ENCODE measurements around the gene LPXN.
A peak's percentile ranks its signal among the peaks of the same experiment; 100 is the strongest.

Gene LPXN

DNA sequence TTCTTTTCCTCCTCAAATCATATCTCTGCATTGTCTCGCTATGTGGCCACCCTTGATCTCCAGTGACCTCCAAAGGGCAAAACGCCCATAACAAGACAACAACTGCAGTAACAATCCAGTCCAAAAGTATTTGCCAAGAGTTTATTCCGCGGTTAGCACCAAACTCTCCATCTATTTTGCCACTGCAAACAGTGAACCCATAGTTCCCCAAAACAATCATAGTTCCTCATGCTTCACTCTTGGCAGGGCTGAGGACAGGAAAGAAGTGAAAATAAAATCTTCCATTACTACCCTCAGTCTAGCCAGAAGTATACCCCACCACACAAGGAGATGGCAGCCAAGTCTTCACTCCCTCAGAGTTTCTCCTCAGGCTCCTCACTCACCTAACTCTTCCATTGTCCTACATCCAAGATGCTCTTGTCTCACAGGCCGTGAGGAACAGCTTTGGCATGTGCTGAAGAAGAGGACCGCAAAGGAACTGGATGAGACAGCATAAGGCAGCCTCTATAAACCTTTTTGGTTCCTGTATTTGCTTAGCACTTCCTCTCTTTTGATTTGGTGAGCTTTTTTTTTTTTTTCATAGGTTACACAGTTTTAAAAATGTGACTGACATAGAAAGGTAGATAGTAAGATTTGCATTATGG, at the start of gene LPXN:
Gene LPXN, minus strand, starts transcription at position 480 of the 644 bp plus-strand sequence. Its CDS starts 84 bp downstream, at position 396.
- H3K4me3 ChIP-seq (replicated peaks in 1 of 2; ENCODE audit: low read depth in 2 of 2, low read length in 2 of 2) = peak within 1 kb of the TSS in 1 of 2 donors; percentile 22
- TF ChIP-seq, protein P1, sequence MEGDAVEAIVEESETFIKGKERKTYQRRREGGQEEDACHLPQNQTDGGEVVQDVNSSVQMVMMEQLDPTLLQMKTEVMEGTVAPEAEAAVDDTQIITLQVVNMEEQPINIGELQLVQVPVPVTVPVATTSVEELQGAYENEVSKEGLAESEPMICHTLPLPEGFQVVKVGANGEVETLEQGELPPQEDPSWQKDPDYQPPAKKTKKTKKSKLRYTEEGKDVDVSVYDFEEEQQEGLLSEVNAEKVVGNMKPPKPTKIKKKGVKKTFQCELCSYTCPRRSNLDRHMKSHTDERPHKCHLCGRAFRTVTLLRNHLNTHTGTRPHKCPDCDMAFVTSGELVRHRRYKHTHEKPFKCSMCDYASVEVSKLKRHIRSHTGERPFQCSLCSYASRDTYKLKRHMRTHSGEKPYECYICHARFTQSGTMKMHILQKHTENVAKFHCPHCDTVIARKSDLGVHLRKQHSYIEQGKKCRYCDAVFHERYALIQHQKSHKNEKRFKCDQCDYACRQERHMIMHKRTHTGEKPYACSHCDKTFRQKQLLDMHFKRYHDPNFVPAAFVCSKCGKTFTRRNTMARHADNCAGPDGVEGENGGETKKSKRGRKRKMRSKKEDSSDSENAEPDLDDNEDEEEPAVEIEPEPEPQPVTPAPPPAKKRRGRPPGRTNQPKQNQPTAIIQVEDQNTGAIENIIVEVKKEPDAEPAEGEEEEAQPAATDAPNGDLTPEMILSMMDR (IDR thresholded peaks at IDR 0.05; ENCODE audit: low read depth, low read length) = no peak
- DNase-seq (ENCODE audit: low read depth in 2 of 2) = peak; percentile 8 to 79

DNA sequence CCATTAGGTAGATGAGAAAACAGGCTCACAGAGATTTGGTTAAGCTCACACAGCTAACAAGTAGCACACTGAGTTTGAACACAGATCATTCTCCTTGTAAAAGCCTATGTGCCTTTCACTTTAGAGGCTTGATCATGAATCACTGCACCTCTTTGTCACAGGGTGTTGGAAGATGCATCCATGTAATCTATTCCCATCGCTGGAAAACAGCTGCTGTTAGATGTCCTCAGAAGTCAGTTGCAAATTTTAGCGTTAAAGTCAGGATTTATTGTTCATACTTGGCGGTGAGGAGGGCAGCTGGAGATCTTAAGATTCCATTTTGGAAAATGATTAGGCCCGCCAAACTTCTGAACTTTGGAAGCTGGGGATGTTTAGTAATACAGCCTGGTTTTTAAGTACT, 49.4 kb upstream of the LPXN start:
- TF ChIP-seq, protein P1 (IDR thresholded peaks at IDR 0.05; ENCODE audit: low read depth, low read length) = no peak
- no peak for DNase-seq (ENCODE audit: low read depth in 2 of 2)
- no peak overlapping the region for H3K4me3 ChIP-seq (replicated peaks in 1 of 2; ENCODE audit: low read depth in 2 of 2, low read length in 2 of 2)

DNA sequence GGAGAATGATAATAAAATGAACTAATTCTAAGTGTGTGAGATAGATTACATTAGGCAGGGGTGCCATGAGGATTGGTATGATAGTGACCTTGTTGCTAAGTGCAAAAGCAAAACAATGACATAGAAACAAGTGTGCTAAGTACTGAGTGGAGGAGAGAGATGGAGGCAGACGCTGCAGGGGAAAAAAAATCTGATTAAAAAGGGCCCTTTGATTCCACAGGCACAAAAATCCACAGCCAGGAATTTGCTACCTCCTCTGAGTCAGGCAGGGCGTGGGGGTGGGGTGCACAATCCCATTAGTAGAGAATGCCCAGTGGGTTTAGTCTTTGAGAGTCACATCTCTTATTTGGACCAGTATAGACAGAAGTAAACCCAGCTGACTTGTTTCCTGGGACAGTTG, 46.7 kb upstream of the LPXN start, which contains the start of gene CNTF:
Gene CNTF, plus strand, starts transcription at position 322 of the 400 bp plus-strand sequence. CDS start 88 bp downstream, outside the sequence.
- DNase-seq (ENCODE audit: low read depth in 2 of 2) = peak; percentile 11 to 28
- no peak within 1 kb of the TSS for H3K4me3 ChIP-seq (replicated peaks in 1 of 2; ENCODE audit: low read depth in 2 of 2, low read length in 2 of 2)
- TF ChIP-seq, protein P1 (IDR thresholded peaks at IDR 0.05; ENCODE audit: low read depth, low read length) = no peak

DNA sequence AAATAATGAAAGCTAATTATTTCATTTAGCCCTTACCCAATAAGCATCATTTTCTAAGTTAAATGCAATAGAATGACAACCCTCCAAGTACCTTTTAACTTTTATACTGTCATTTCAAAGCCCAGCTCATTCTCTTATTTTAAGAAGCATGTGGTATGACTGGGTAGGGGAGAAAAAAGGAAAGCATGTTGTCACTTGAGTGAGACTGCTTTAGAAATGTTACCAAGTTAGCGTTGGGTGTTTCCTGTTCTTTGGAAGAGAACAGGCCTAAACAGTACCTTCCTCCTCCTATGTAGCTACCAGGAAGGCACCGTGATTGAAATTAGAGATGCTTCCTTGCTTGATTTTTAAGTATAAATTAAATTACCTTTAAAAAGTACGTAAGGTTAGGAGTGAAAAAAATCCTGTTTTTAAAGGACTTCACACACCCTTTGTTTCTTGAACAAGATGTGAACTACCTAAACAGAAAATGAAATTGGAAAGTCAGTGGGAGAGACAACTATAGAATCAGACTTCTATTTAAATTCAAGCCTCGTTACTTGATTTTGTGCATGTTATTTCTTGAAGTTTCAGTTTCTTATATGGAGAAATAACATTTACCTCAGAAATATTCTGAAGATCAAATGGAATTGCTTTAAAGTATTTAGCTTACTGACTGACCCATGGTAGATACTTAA, 46.1 kb upstream of the LPXN start:
- TF ChIP-seq, protein P1 (IDR thresholded peaks at IDR 0.05; ENCODE audit: low read depth, low read length) = no peak
- DNase-seq (ENCODE audit: low read depth in 2 of 2) = no peak
- H3K4me3 ChIP-seq (replicated peaks in 1 of 2; ENCODE audit: low read depth in 2 of 2, low read length in 2 of 2) = no peak overlapping the region

DNA sequence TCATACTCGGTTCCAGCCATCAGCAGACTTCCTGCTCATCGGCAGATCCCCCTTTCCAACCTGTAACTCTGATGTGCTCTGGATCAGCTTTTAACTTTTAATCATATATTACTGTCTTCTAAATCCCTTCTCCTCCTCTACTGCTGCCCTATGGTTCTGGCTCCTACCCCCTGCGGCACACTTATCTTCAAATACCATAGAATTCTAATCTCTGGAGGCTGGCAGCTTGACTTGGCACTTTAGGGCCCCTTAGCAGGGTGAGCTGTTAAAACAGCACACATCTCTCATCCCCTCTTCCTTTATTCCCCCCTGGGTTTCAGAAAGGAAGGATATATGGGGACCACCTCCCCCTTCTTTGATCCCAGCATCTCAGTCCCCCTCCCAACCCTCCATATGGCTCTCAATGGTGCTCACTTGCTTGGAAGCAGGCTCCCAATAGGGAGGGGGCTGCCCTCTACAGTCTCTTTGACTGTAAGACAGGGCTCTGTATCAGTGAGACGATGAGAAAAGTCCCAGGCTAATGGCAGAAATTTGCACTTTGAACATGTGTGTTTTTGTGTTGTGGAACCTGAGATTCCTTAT, 42.4 kb upstream of the LPXN start:
- TF ChIP-seq, protein P1 (IDR thresholded peaks at IDR 0.05; ENCODE audit: low read depth, low read length) = peak; percentile 10
- H3K4me3 ChIP-seq (replicated peaks in 1 of 2; ENCODE audit: low read depth in 2 of 2, low read length in 2 of 2) = no peak overlapping the region
- no peak for DNase-seq (ENCODE audit: low read depth in 2 of 2)

DNA sequence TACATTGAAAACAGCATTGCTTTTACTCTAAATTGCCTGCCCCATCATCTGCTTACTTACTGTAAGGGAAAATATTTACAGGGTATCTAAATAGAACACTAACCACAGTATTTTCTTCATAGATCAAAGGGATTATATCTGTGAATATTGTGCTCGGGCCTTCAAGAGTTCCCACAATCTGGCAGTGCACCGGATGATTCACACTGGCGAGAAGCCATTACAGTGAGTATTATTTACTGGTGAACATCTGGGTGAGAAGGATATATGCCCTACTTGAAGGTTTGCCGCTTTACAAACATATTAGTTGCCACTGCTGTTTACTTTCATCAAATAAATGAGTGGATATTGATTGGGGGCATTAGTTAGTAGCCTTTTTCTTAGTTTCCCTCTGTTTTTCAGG, 40.9 kb upstream of the LPXN start:
- TF ChIP-seq, protein P1 (IDR thresholded peaks at IDR 0.05; ENCODE audit: low read depth, low read length) = no peak

More for the DNA sequence above, 40.9 kb upstream of the LPXN start:
- no peak overlapping the region for H3K4me3 ChIP-seq (replicated peaks in 1 of 2; ENCODE audit: low read depth in 2 of 2, low read length in 2 of 2)
- peak; percentile 89 to 93 for DNase-seq (ENCODE audit: low read depth in 2 of 2)
